OCI-LY3 (cell line): ENCODE measurements around the gene IPO5.

Experiments
- H2AFZ ChIP-seq: fragments of 200-600, 300-600 bp; shearing (Covaris generic); 2 replicates; pipeline ENCODE4 v1.6.0; 2014; ENCODE audit warnings: antibody characterized with exemption, low read depth, low read length
- H3K27ac ChIP-seq: fragments of 200-600, 300-600 bp; sonication (generic); 2 replicates; pipeline ENCODE4 v1.5.1; 2014; ENCODE audit warnings: mild to moderate bottlenecking, low read length, moderate library complexity, mixed read lengths
- H3K27me3 ChIP-seq: fragments of 200-600, 300-600 bp; sonication (generic); 2 replicates; pipeline ENCODE4 v1.6.1; 2014; ENCODE audit warnings: low read depth, low read length, mixed read lengths
- H3K36me3 ChIP-seq: fragments of 200-600, 300-600 bp; sonication (generic); replicated peaks from 2 replicates; pipeline ENCODE3; 2014; ENCODE audit warnings: low read depth, low read length, mixed read lengths
- H3K4me1 ChIP-seq: fragments of 300-600, 200-600 bp; sonication (generic); 2 replicates; pipeline ENCODE4 v1.6.1; 2014; ENCODE audit warnings: low read length, mixed read lengths
- H3K4me2 ChIP-seq: fragments of 200-600, 300-600 bp; sonication (generic); 2 replicates; pipeline ENCODE4 v1.6.1; 2014; ENCODE audit warnings: low read length, mixed read lengths
- H3K4me3 ChIP-seq: fragments of 300-600, 200-600 bp; sonication (generic); 2 replicates; pipeline ENCODE4 v1.5.1; 2014; ENCODE audit warnings: antibody characterized with exemption, mild to moderate bottlenecking, low read length, moderate library complexity
- H3K79me2 ChIP-seq: fragments of 300-600, 200-600 bp; shearing (Covaris generic); 2 replicates; pipeline ENCODE4 v1.6.1; 2014; ENCODE audit warnings: mild to moderate bottlenecking, low read length, mixed read lengths
- H3K9ac ChIP-seq: fragments of 300-600, 200-600 bp; shearing (Covaris generic); 2 replicates; pipeline ENCODE4 v1.6.0; 2014; ENCODE audit warnings: mild to moderate bottlenecking, low read length, moderate library complexity
- H3K9me3 ChIP-seq: fragments of 200-600, 300-600 bp; shearing (Covaris generic); 2 replicates; pipeline ENCODE4 v1.6.1; 2014; ENCODE audit warnings: low read length, mixed read lengths; ENCODE audit not compliant: insufficient read depth
- H4K20me1 ChIP-seq: fragments of 200-600, 300-600 bp; sonication (generic); 2 replicates; pipeline ENCODE4 v1.6.1; 2016; ENCODE audit warnings: low read length, mixed read lengths; ENCODE audit not compliant: insufficient read depth
- EZH2phosphoT487 ChIP-seq: fragments of 200-600 bp; shearing (Covaris generic); IDR thresholded peaks from 2 replicates; pipeline ENCODE4 v1.6.1; 2018; ENCODE audit warnings: antibody characterized with exemption, mixed run types, low read depth
- TF ChIP-seq, protein P1 (sequence below): fragments of 200-600, 300-600 bp; sonication (generic); IDR thresholded peaks from 2 replicates; pipeline ENCODE4 v1.5.1; 2014; ENCODE audit warnings: antibody characterized with exemption, low read length, low read depth

The IPO5 gene

DNA sequence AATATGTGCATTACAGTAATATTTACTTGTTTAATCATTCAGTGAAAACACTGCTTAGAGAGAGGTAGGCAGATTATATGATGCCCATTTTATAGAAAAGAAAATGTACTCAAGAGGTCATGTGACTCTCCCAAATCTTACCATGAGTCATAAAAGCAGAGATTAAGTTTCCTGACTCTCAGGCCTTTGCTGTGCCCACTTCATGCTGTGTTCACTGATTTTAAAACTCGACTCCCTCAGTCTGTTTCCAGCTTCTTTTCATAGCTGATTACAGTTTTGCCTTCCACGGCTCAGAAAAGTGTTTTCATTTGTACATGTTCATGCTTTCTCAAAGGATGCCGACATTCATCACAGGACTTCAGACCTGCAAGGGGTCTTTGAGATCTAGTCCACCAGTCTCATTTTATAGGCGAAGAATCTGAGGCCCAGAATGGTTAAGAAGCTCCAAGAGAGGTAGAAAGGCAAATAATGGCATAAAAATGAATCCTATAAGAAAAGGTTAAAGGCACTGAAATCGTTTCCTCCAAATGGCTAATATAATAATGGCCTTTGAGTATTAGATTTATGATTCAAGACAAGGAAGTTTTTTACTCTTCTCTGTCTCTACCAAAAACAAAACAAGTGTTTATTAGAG is 9.0 kb upstream of the IPO5 start:
- no peak for TF ChIP-seq EZH2phosphoT487
- TF ChIP-seq, protein P1, sequence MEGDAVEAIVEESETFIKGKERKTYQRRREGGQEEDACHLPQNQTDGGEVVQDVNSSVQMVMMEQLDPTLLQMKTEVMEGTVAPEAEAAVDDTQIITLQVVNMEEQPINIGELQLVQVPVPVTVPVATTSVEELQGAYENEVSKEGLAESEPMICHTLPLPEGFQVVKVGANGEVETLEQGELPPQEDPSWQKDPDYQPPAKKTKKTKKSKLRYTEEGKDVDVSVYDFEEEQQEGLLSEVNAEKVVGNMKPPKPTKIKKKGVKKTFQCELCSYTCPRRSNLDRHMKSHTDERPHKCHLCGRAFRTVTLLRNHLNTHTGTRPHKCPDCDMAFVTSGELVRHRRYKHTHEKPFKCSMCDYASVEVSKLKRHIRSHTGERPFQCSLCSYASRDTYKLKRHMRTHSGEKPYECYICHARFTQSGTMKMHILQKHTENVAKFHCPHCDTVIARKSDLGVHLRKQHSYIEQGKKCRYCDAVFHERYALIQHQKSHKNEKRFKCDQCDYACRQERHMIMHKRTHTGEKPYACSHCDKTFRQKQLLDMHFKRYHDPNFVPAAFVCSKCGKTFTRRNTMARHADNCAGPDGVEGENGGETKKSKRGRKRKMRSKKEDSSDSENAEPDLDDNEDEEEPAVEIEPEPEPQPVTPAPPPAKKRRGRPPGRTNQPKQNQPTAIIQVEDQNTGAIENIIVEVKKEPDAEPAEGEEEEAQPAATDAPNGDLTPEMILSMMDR = no peak
- H2AFZ ChIP-seq = no peak overlapping the region
- no peak overlapping the region for H3K4me2 ChIP-seq

DNA sequence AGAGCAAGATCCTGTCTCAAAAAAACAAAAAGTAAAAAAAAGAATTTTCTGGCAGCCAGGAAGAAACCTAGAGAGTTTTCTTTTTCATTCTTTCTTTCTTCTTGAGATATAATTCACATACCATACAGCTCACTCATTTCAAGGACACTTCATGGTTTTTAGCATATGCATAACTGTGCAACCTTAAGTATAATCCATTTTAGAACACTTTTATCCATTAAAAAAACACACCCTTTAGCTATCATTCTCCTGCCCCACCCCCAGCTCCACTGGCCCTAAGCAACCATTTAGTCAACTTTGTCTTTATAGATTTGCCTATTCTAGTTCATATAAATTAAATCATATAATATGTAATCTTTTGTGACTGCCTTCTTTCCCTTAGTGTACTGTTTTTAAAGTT is 8.1 kb upstream of the IPO5 start:
- Histone ChIP-seq H3K79me2 (no peaks in the 10 kb centered on the region), H3K4me2 (no peak overlapping the region), H3K9ac (no peak overlapping the region), H3K36me3 (no peaks in the 10 kb centered on the region), H3K27ac (no peak overlapping the region), H3K27me3 (no peaks in the 10 kb centered on the region), H4K20me1 (no peaks in the 10 kb centered on the region), H3K4me1 (peaks cover 10% of the 10 kb centered on the region), H3K4me3 (no peak overlapping the region), H3K9me3 (no peaks in the 10 kb centered on the region), H2AFZ (no peak overlapping the region)
- TF ChIP-seq, protein P1 = no peak
- no peak for TF ChIP-seq EZH2phosphoT487

More for the DNA sequence above, 9.0 kb upstream of the IPO5 start:
- Histone ChIP-seq H3K9me3 (no peaks in the 10 kb centered on the region), H3K27ac (no peak overlapping the region), H3K36me3 (no peaks in the 10 kb centered on the region), H4K20me1 (no peaks in the 10 kb centered on the region), H3K79me2 (no peaks in the 10 kb centered on the region), H3K4me3 (no peak overlapping the region), H3K9ac (no peak overlapping the region), H3K4me1 (peaks cover 10% of the 10 kb centered on the region), H3K27me3 (peaks cover 1% of the 10 kb centered on the region; the same call in 1 of the 2 replicates)

DNA sequence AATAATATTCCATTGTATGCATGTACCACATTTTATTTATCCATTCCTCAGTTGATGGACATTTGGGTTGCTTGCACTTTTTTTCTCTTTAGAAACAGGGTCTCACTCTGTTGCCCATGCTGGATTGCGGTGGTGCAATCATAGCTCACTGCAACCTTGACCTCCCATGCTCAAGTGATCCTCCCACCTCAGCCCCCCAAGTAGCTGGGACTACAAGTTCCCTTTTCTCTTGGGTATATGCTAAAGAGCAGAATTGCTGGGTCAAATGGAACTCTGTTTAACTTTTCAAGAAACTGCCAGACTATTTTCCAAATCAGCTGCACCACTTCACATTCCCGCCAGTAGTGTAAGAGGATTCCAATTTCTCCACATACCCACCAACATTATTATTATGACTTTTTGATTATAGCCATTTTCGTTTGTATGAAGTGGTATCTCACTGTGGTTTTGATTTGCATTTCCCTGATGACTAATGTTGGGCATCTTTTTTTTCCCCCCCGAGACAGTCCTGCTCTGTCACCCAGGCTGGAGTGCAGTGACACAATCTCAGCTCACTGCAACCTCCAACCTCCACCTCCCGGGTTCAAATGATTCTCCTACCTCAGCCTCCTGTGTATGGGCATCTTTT is 7.6 kb upstream of the IPO5 start:
- no peak for TF ChIP-seq EZH2phosphoT487
- TF ChIP-seq, protein P1 = no peak
- Histone ChIP-seq H3K79me2 (no peaks in the 10 kb centered on the region), H3K9me3 (no peaks in the 10 kb centered on the region), H3K4me3 (no peak overlapping the region), H3K27me3 (no peaks in the 10 kb centered on the region), H4K20me1 (no peaks in the 10 kb centered on the region), H3K4me2 (no peak overlapping the region), H3K27ac (no peak overlapping the region), H3K4me1 (peaks cover 10% of the 10 kb centered on the region), H2AFZ (no peak overlapping the region), H3K36me3 (no peaks in the 10 kb centered on the region), H3K9ac (no peak overlapping the region)

DNA sequence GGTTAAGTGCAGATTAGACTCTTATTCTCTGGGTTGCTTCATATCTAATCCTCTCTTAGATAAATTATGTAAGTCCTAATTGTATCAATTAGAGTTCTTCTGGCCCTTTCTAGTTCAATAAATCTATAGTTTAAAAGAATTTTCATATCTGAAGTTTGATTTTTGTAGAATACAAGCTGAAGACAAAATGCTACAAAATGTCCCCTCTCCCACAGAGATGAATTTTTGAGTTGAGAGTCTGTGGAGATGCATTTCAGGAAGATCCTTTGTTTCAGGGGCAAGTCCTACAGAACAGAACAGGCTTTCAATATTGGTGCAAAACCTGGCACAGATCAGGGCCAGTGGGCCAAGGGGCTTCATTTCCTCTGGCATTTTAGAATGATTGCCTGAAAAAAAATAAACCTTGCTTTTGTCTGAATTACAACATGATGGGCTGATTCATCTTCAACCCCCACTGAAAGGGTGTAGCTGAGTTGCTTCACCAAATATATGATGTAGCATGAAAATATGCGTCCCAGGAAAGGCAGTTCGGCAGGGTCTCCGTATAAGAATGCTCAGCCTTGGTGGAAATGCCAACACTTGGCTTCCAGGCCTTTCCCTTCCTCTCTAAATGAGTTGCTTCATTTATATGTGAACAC is 6.4 kb upstream of the IPO5 start:
- no peaks in the 10 kb centered on the region for H3K27me3 ChIP-seq

More for the DNA sequence above, 6.4 kb upstream of the IPO5 start:
- no peak for TF ChIP-seq EZH2phosphoT487
- TF ChIP-seq, protein P1 = no peak
- no peak overlapping the region for H2AFZ ChIP-seq
- H4K20me1 ChIP-seq = no peaks in the 10 kb centered on the region
- H3K27ac ChIP-seq = no peak overlapping the region
- no peaks in the 10 kb centered on the region for H3K36me3 ChIP-seq
- H3K4me3 ChIP-seq = no peak overlapping the region
- H3K9ac ChIP-seq = no peak overlapping the region
- peaks cover 10% of the 10 kb centered on the region for H3K4me1 ChIP-seq
- H3K4me2 ChIP-seq = no peak overlapping the region
- no peaks in the 10 kb centered on the region for H3K79me2 ChIP-seq
- H3K9me3 ChIP-seq = no peaks in the 10 kb centered on the region
